HG03108 (cell line): ENCODE results near the gene VAPB.
A peak's percentile ranks its signal among the peaks of the same experiment; 100 is the strongest.

Source experiments
- ATAC-seq: cut with Tn5 transposase; IDR thresholded peaks from one replicate; pipeline ENCODE4 v1.9.1; 2021; ENCODE audit warnings: moderate library complexity; ENCODE audit not compliant: unreplicated experiment

The VAPB gene

DNA sequence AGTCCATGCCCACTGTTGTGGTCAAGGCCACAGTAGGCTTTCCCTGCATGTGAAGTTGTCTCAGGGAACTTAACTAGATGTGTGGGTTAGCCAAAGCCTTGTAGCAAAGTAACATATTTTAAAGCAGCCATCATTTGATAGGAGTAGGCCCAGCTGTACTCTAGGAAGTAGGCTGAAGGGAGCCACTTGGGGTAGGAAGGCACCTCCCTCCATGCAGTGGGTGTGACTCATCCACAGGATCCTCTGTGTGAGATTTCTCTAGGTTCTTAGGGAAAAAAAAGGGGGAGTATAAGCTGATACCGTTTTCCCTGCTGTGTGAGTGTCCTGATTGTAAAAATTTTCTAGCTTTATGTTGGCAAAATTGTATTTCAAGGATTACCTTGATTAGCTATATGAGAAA, 44.7 kb downstream of the VAPB start:
- no peak for ATAC-seq

DNA sequence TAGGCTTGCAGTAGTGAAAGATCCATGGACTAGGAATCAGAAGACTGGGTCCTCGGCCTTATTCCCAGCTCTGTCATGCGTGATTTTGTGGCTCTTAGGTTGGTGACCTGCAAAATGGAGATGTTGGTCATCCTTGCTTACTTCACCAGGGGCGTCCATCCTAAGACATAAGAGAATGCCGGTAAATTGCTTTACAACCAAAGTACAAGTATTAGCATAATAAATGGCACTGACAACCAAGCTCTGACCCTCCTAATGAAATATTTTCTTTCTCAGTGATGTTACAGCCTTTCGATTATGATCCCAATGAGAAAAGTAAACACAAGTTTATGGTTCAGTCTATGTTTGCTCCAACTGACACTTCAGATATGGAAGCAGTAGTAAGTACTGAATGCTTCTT, 45.3 kb downstream of the VAPB start:
- ATAC-seq = no peak

DNA sequence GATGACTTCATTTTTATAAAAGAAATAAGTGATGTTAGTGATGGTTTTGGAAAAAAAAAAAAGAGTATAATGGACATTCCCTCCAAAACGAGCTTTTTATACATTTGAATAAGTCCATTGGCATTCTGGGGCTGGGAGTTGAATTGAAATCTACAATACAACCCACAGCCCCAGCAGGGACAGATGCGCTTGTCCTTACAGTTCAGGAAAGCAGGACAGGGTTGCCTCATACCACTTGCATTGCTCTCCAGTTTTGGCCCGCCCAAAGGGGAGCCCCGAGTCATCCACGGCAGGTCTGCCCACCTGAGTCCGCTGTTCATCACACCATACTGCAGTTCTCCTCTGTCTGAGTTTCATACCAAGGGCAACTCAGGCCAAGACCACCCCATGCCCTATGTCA, 46.2 kb downstream of the VAPB start:
- ATAC-seq = no peak

DNA sequence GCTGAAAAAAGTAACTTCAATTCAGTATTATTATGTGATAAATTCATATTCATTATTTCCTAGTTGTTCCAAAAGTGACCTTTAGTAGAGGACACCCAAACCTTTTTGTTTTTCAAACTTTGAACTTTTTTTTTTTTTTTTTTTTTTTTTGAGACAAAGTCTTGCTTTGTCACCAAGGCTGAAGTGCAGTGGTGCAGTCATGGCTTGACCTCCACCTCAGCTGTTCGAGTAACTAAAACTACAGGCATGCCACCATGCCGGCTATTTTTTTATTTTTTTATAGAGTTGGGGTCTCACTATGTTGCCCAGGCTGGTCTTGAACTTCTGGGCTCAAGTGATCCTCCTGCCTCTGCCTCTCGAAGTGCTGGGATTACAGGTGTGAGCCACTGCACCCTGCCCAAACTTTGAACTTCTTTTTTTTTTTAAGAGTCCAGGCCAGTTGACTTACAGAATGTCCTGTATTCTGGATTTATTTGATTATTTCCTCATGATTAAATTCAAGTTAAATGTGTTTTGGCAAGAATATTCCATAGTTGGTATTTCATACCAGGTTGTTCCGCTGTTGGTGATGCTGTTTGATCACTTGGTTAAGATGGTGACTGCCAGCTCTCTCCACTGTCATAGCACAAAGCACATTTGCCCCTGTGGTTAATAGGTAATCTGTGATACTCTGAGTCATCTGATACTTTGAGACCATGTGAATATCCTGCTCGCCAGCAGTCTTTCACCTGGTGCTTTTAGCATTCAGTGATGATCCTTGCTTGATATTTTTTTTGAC, 48.0 kb downstream of the VAPB start:
- peak; percentile 83 for ATAC-seq

DNA sequence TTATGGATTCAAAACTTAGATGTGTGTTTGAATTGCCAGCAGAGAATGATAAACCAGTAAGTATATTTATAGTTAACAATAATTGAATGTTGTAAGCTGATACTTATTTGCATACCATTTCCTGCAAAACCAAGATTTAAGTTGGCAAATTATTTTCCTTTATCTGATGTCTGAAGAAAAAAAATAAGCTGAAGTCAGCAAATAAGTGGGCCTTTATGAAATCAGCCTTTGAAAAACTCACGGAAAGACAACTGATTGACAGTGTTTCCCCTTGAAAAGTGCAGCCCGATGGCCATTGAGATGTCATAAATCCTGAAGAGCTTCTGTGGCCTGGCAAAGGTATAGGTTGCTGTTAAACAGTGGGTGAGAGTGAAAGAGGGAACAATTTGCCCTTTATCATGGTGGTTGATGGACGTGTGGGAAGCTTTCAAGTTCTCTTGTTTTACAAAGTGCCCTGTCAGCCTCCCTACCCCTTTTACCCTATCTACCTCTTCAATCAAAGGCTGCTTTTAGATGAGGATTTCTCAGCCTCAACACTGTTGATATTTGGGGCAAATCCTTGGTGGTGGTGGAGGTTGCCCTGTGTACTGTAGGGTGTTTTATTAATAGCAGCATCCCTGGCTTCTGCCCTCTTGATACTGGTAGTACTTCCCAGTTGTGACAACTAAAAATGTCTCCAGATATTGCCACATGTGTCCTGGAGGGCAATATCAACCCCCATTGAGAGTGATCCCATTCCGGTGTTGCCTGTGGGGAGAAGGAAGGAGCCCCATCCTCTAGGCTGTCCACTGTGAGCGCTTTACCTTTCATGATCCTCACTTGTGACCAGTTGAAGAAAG, 50.2 kb downstream of the VAPB start:
- ATAC-seq = no peak

DNA sequence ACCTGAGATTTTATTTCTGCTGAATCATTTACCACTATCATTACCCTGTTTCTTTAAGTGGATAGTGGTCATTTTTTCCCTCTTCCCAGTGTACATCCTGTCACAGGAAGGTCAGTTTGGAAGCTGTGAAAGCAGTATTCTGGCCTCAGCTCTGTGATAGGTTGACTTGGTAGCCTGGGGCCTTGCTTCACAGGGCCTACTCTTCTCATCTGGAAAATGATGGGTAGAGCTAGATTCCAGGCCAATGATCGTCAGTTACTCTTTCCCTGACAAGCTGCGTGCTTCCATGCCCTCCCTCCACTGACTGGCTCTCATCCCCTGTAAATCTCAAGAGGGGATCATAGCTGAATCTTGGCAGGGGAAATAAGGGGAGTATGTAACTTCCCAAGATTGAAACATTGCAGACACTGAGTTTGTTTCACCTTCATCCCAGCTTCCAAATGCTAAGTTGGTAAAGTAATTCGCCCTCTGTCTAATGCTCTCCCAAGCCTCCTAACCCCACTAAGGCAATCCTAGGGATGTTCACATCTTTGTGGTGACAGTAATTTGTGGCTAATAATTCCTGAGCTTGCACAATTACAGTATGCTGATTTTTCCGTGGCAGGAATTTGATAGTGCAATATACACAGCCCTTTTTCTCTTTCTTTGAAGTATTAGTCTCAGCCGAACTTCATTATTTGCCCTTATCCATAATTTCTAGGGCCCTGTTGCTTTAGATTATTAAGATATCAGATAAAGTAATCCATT, 51.2 kb downstream of the VAPB start:
- no peak for ATAC-seq

DNA sequence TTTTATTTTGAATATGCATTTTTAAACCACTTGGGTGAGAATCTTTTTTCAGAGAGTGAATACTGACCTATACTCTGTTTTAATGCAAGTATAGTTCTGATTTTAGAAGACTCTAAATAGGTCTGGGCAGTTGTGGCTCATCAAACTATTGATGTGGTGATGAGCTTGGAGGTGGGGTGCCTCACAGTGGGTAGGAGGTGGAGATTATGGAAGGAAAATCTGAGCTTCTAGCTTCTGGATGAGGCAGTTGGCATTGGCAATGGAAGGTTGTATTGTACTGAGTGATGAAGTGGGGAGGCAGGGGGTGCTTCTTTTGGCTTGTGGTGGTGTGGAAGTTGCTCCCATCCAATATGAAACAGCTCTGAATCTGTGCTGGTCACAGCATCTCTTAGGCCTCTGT, 52.7 kb downstream of the VAPB start:
- no peak for ATAC-seq

DNA sequence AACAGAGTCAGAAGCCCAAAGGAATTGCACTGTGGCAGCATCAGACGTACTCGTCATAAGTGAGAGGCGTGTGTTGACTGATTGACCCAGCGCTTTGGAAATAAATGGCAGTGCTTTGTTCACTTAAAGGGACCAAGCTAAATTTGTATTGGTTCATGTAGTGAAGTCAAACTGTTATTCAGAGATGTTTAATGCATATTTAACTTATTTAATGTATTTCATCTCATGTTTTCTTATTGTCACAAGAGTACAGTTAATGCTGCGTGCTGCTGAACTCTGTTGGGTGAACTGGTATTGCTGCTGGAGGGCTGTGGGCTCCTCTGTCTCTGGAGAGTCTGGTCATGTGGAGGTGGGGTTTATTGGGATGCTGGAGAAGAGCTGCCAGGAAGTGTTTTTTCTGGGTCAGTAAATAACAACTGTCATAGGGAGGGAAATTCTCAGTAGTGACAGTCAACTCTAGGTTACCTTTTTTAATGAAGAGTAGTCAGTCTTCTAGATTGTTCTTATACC, 55.8 kb downstream of the VAPB start:
- ATAC-seq = no peak

DNA sequence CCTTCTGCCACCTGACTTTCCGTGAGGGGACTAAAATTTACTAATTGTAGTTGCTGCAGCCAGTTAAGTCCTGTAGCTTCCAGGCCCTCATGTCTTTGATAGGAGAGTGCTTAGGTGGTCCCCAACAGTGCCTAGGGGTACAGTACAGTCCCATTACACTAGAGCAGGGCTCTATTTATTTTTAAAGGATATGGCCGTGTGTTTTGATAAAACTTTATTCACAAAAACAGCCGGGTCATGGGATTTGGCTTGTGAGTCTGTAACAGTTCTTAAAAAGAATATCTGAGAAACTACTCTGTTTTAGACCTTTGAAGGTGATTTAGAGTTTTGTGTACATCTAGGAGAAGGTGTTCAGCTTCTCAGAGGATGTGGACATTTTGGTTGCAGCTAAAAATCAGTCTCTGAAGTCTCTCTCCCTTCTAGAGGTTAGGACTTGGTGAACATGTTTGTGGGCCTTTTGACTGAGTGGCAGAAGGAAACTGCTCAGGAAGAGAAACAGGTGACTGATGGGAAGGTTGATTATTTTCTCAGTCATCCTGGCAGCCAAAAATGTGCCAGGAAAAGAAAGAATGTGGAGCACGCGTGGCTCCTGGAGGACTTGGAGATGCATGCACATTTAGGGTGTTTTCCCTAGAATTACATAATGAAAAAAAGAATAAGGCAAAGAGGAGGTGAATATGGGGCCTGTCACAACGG, 57.4 kb downstream of the VAPB start:
- ATAC-seq = no peak

DNA sequence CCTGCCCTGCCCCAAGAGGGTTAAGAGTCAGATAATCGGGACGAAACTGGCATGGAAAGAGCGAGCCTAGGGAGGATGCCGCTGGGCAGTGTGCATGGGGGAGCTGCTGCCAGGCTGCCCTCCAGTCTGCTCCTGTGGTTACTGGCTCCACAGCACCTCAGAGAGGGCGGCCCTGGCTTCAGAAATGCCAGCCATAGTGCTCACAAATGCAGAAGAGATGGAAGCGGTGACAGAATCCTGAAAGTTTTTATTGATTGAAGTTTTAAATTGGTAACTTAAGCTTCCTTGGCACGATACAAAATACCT, 57.9 kb downstream of the VAPB start:
- no peak for ATAC-seq

DNA sequence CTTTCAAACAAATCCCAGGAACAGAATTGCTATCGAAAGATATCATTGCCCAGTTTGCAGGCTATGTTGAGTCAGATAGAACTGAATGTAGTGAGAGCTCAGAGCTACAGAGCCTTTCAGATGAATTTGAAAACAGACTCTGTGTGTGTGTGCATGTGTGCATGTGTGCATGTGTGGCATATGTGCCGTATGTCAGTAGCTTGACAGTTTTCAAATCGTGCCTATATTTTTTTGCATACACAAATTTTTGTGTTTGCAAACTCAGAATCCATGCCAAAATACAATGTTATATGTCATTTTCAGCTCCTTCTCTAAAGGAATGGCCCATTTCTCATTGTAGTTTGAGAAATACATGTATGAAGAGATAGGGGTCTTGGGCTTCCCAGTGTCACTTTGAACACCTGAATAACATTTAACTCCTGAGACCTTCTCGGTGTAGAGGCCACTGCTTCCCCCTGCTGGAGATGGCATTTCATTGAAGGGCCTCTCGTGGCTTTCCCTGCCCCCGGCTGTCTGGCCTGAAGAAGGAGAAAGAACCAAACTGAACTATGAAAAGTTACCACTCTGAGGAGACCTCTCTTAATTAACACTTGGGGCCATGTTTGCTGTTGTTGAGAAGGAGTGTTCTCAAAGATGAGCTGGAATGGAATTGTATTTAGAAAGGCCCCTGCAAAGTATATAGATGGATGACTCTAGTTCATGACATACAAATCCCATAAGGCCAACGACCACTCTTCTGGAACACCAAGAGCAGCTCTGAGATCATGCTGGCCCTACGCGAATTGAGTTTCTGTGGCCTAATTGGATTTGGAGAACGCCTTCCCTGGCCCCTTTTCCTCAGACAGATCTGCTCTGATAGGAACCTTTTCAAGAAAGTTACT, 58.7 kb downstream of the VAPB start:
- no peak for ATAC-seq

DNA sequence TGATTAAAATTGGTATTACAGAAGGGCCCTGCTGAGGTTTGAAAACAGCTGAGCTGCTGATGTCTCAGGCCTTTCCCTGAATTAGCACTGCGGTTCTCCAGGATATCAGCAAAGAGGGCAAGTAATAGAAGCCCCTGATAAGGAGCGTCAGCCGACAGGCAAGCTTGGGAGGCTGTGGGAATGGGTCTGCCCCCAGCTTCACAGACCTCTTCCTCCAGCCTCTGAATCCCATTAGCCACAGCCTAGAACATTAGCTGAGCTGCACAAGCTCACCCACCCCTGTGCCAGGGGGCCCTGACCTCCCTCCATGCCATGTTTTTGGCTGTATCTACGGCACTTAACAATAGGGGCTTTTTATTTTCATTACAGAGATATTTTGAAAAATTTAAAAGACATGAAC, 59.9 kb downstream of the VAPB start:
- no peak for ATAC-seq

DNA sequence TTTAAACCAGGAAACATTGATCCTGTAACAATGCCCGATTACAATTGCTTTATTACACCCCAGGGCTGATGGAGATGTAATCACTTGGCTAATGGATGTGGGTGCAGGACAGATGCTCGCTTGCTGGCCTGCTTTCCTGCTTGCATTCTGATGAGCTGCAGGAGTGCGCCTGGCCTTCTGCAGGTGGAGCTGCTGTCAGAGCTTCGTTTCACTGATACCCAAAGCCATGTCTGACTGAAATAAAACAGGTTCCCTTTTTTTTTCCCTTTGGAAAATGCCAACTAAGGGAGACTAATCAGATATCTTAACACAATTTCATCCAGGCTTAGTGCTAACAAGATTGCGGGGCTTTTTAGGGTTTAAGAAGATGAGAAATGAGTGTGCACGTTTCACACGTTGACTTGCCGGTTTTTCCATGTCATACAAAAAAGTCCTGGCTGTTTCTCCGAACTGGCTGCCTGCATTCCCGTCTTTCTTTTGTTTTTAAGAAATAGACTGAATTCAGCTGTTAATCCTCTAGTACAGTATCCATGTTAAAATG, 60.7 kb downstream of the VAPB start:
- ATAC-seq = no peak

DNA sequence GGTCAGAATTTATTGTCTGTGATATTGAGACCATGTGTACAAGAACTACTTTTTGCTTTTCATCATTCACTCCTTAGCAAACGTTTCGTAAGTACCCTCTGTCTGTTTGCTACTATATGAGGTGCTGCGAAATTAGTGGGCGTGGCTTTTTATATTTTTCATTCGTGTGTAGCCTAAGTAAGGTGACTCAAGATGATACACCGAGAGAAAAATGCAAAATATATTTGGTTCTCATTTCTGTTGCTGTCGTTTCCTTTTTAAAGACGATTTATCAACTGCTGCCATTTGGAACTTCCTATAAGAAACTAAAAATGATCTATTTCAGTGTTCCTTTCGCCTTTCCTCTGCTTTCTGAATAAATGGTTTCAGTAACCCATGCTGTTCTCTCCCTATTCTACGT, 61.2 kb downstream of the VAPB start:
- ATAC-seq = no peak

DNA sequence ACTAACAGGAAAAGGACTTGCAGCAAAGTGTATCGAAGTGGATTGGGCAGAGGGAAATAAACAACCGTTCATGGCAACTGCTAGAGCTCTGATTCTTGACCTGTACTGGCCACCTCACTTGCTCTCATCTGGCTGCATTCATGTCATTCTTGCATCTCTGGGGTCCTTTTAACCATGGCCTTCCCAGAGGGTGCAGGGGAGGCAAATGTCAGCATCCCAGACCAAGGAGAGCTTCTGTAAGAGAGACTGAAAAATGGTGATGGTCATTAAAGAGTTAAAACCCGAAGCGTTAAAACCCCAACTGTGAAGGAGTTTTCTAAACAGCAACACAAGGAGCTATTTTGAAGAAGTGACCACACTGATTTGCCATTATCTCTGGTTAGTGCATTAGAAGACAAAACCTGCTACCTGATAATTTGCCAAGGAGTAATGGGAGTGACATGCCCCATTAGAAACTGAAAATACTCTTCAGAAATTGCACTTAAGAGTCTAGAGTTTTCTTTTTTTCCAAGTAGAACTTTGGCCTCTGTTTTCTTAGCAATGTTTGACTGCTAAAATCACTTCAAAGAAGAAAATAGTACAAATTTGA, 63.7 kb downstream of the VAPB start:
- no peak for ATAC-seq

DNA sequence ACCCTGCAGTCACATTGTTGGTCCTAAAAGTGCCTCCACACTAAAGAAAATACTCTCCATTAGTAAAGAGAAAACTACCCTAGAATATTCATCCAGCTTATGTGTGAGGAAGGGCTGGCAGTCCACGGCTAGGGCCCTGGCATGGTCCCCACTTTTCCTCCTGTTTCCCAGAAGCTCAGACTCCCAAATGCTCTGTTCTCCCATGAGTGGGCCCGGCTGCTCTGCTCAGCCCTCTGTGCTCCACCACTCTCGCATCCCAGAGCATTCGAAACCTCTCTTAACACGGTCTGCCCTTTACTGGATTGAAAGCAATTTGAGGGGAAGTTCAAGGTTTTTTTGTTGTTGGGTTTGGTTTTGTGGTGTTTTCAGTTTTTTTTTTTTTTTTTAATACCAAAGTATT, 64.4 kb downstream of the VAPB start:
- no peak for ATAC-seq

DNA sequence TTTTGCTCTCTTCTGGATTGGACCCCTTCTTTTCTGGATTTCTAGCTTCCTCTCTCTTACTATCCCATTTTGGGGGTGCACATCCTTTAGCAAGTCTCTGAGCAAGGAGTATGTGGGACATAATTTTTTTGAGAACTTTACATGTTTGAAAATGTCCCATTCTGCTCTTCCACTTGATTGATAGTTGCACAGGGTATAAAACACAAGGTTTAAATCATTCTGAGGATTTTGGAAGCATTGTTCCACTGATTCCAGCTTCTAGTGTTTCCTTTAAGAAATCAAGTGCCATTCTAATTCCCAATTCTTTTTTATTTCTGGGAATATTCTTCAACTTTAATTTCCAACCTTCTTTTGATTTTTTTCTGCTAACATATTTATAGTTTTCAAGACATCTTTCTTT, 65.4 kb downstream of the VAPB start:
- no peak for ATAC-seq

DNA sequence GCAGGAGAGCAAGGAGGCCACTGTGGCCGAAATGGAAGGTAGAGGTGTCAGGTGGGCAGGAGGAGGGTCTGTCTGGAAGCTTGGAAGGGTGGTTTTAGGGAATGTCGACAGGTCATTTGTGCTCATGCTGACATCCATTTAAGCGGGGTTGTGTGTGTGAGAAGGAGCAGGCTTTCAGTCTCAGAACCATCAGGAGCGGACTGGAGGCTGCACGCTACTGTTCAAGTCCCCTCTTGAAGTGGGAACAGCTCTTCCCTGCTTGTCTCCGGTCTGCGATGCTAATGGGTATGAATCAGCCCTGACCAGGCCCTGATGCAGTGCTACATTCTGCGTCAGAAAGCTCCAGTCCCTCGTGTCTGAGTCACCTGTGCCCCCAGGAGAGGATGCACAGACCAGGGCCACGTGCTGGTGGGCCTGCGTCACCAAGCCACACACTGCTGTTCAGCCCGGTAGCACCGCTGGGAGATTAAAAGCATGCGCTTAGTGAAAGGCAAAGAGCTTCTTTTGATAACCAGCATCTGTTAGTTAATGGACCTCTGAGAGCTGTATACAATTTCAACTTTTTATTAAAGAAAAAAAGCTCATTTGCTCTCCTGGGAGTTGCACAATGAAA, 68.2 kb downstream of the VAPB start:
- ATAC-seq = no peak
